ENCODE data around the gene PCDH9.

GRCh38 chr13:67042556-67042955 is 187.6 kb downstream of the PCDH9 start:
- no peak for TF ChIP-seq POLR2A (IDR thresholded peaks at IDR 0.05)
- TF ChIP-seq CTCF (IDR thresholded peaks at IDR 0.05), result no peak
- TF ChIP-seq POLR2AphosphoS5 (IDR thresholded peaks at IDR 0.05), result no peak

Measured in suprapubic skin (tissue), 4 donors.